K562 treated with DMSO at 1 percent for 48 hours (cell line): ENCODE results near the gene CAPN12. TPM values are rescaled to one million over a fixed set of nuclear protein-coding genes. Genes with fewer than 3 reads are reported as not detected.

Experiments
- total RNA-seq: library from RNA; unstranded; fragments of 300-600 nt; gene quantifications from 2 replicates; pipeline ENCODE4 v1.2.3, GENCODE V29; 2022; ENCODE audit warnings: low replicate concordance; ENCODE audit errors: extremely low read depth

Gene CAPN12, protein sequence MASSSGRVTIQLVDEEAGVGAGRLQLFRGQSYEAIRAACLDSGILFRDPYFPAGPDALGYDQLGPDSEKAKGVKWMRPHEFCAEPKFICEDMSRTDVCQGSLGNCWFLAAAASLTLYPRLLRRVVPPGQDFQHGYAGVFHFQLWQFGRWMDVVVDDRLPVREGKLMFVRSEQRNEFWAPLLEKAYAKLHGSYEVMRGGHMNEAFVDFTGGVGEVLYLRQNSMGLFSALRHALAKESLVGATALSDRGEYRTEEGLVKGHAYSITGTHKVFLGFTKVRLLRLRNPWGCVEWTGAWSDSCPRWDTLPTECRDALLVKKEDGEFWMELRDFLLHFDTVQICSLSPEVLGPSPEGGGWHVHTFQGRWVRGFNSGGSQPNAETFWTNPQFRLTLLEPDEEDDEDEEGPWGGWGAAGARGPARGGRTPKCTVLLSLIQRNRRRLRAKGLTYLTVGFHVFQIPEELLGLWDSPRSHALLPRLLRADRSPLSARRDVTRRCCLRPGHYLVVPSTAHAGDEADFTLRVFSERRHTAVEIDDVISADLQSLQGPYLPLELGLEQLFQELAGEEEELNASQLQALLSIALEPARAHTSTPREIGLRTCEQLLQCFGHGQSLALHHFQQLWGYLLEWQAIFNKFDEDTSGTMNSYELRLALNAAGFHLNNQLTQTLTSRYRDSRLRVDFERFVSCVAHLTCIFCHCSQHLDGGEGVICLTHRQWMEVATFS
- total RNA-seq = not detected in 2 replicates

GRCh38 chr19:38744298-38744681, at the start of gene CAPN12:
Gene CAPN12 (minus strand): TSS chr19:38744474. CDS start chr19:38744165, 309 bp downstream.

DNA sequence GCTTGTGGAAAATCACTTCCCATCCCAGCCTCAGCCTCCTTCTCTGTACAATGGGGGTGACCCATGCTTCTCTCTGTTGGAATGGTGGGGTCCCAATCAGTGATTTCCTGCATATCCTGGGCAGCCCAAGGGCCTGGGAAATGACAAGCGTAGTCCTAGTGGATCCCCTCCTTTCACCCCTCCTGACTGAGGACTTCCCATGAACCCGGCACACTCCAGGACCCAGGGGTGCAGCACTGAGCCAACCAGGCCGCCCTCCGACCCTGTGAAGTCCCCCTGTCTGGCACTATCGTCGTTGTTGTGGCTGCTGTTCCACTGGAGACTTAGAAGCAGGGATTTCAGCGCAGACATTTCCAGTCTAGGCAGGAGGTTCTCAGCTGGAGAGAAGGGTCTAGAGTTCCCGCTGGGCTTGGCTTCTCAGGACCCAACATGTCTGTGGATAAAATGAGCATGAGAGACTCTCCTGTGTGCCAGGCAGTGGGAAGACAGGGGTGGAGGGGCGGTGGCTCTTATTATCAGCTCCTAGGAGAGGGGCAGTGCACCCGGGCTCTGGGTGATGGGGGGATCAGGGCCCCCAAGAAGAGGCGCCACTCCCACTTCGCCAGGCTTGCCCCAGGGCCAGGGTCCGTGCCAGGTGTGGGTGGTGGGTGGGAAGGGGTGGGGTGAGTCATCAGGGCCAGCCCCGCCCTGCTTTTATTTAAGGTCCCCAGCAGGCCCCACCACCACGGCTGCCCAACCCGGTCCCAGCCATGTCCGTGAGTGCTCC, 44.4 kb upstream of the CAPN12 start, which contains the start of gene LGALS7B:
LGALS7B (plus strand) TSS at position 723 of the 766 bp plus-strand sequence; CDS start at position 750, 27 bp downstream.

GRCh38 chr19:38773469-38774177, 29.3 kb upstream of the CAPN12 start, which contains the start of gene LGALS7:
Gene LGALS7 (minus strand): TSS chr19:38773517. CDS start chr19:38773492, 25 bp downstream.

Other genes starting within 250 kb of the CAPN12 start
- not detected in 2 replicates for gene MAP4K1, start 126.5 kb downstream of the CAPN12 start, total RNA-seq
- gene EIF3K, start 125.3 kb downstream of the CAPN12 start, total RNA-seq = 965 TPM in 1 of 2 replicates, not detected in the other
- 239 TPM in 1 of 2 replicates, not detected in the other for gene ACTN4, start 96.8 kb downstream of the CAPN12 start, total RNA-seq
- not detected in 2 replicates for gene LGALS7, start 29.0 kb upstream of the CAPN12 start, total RNA-seq
- gene LGALS7B, start 44.7 kb upstream of the CAPN12 start, total RNA-seq = not detected in 2 replicates
- gene LGALS4, start 68.5 kb upstream of the CAPN12 start, total RNA-seq = not detected in 2 replicates
- not detected in 2 replicates for gene ECH1, start 87.3 kb upstream of the CAPN12 start, total RNA-seq
- gene HNRNPL, start 105.5 kb upstream of the CAPN12 start, total RNA-seq = not detected in 2 replicates
- gene RINL, start 133.8 kb upstream of the CAPN12 start, total RNA-seq = not detected in 2 replicates
- not detected in 2 replicates for gene SIRT2, start 155.1 kb upstream of the CAPN12 start, total RNA-seq
- not detected in 2 replicates for gene NFKBIB, start 155.5 kb upstream of the CAPN12 start, total RNA-seq
- gene CCER2, start 167.7 kb upstream of the CAPN12 start, total RNA-seq = not detected in 2 replicates
- gene SARS2, start 186.3 kb upstream of the CAPN12 start, total RNA-seq = not detected in 2 replicates
- gene MRPS12, start 186.5 kb upstream of the CAPN12 start, total RNA-seq = not detected in 2 replicates
- not detected in 2 replicates for gene FBXO17, start 231.3 kb upstream of the CAPN12 start, total RNA-seq